LNCAP (cell line): Measurements from ENCODE around the gene C3orf20.

Experiments
- CTCF ChIP-seq: fragments of 450-650 bp; IDR thresholded peaks from 2 replicates; pipeline ENCODE4 v1.5.1; 2017; ENCODE audit warnings: mild to moderate bottlenecking

C3orf20 gene

GRCh38 chr3:14689247-14689980, 14.5 kb downstream of the C3orf20 start:
- TF ChIP-seq CTCF: no peak

GRCh38 chr3:14691239-14691638, 16.3 kb downstream of the C3orf20 start:
- no peak for TF ChIP-seq CTCF

GRCh38 chr3:14691719-14692118, 16.8 kb downstream of the C3orf20 start:
- no peak for TF ChIP-seq CTCF

- TF ChIP-seq CTCF: no peak
Observed at GRCh38 chr3:14698601-14699244, 23.8 kb downstream of the C3orf20 start.

GRCh38 chr3:14699643-14700042, 24.7 kb downstream of the C3orf20 start:
- no peak for TF ChIP-seq CTCF

GRCh38 chr3:14700891-14701290, 25.9 kb downstream of the C3orf20 start:
- no peak for TF ChIP-seq CTCF

- no peak for TF ChIP-seq CTCF
Observed at GRCh38 chr3:14701676-14702075, 26.7 kb downstream of the C3orf20 start.
